Neural cell (in vitro differentiated cells): ENCODE measurements around the gene LBH. TPM values are rescaled to one million over a fixed set of nuclear protein-coding genes. Genes with fewer than 3 reads are reported as not detected.

Experiments used
- H2AFZ ChIP-seq: fragments of 200-600, 300-800 bp; sonication (generic), shearing (Covaris generic); 2 replicates; pipeline ENCODE4 v1.6.0; 2014; ENCODE audit warnings: low read depth, mild to moderate bottlenecking, antibody characterized with exemption, low read length, moderate library complexity
- H3F3A ChIP-seq: fragments of 200-600 bp; shearing (Covaris generic); 2 replicates; pipeline ENCODE4 v1.6.1; 2016; ENCODE audit warnings: mild to moderate bottlenecking, moderate library complexity, mixed read lengths, antibody characterized with exemption, low read length; ENCODE audit not compliant: insufficient read depth, poor library complexity, severe bottlenecking
- H3K27ac ChIP-seq: fragments of 200-600, 300-800 bp; sonication (generic), shearing (Covaris generic); 2 replicates; pipeline ENCODE4 v1.5.1; 2014; ENCODE audit warnings: mild to moderate bottlenecking, low read length, moderate library complexity
- H3K27me3 ChIP-seq: fragments of 300-800, 200-600 bp; sonication (generic), shearing (Covaris generic); 2 replicates; pipeline ENCODE4 v1.6.0; 2014; ENCODE audit warnings: mild to moderate bottlenecking, low read depth, low read length, moderate library complexity; ENCODE audit not compliant: insufficient read depth
- H3K36me3 ChIP-seq: fragments of 300-800, 200-600 bp; sonication (generic), shearing (Covaris generic); 2 replicates; pipeline ENCODE4 v1.5.1; 2014; ENCODE audit warnings: mild to moderate bottlenecking, antibody characterized with exemption, low read length, moderate library complexity; ENCODE audit not compliant: insufficient read depth
- H3K4me2 ChIP-seq: fragments of 300-800, 200-600 bp; sonication (generic), shearing (Covaris generic); 2 replicates; pipeline ENCODE4 v1.6.0; 2014; ENCODE audit warnings: mild to moderate bottlenecking, low read length
- H3K4me3 ChIP-seq: fragments of 300-800, 200-600 bp; sonication (generic), shearing (Covaris generic); 2 replicates; pipeline ENCODE4 v1.5.1; 2014; ENCODE audit warnings: mild to moderate bottlenecking, low read length, moderate library complexity
- H3K79me2 ChIP-seq: fragments of 200-600 bp; shearing (Covaris generic); replicated peaks from 2 replicates; pipeline ENCODE4 v1.6.0; 2014; ENCODE audit warnings: mild to moderate bottlenecking, low read length, moderate library complexity; ENCODE audit not compliant: insufficient read depth
- H3K9ac ChIP-seq: fragments of 300-800, 200-600 bp; sonication (generic), shearing (Covaris generic); 2 replicates; pipeline ENCODE4 v1.6.1; 2016; ENCODE audit warnings: mild to moderate bottlenecking, low read length, mixed read lengths
- H3K9me2 ChIP-seq: fragments of 200-600 bp; shearing (Covaris generic); 2 replicates; pipeline ENCODE4 v1.6.1; 2016; ENCODE audit warnings: mild to moderate bottlenecking, low read length, mixed read lengths; ENCODE audit not compliant: insufficient read depth
- H3K9me3 ChIP-seq: fragments of 200-600, 300-800 bp; sonication (generic), shearing (Covaris generic); 2 replicates; pipeline ENCODE4 v1.6.1; 2016; ENCODE audit warnings: mild to moderate bottlenecking, mixed run types, low read length, moderate library complexity, mixed read lengths
- H4K20me1 ChIP-seq: fragments of 200-600 bp; shearing (Covaris generic); 2 replicates; pipeline ENCODE4 v1.6.1; 2016; ENCODE audit warnings: mild to moderate bottlenecking, mixed run types; ENCODE audit not compliant: insufficient read depth
- CTCF ChIP-seq: fragments of 450-650 bp; IDR thresholded peaks from 2 replicates; pipeline ENCODE4 v1.5.1; 2014; ENCODE audit warnings: antibody characterized with exemption, mild to moderate bottlenecking, moderate library complexity; ENCODE audit not compliant: poor library complexity, severe bottlenecking
- EP300 ChIP-seq: fragments of 450-650 bp; conservative IDR thresholded peaks from 2 replicates; pipeline ENCODE4 v1.6.1; 2014; ENCODE audit warnings: antibody characterized with exemption, mild to moderate bottlenecking, moderate library complexity; ENCODE audit not compliant: poor library complexity, severe bottlenecking
- EZH2 ChIP-seq: fragments of 200-600, 300-800 bp; shearing (Covaris generic), sonication (generic); IDR thresholded peaks from 2 replicates; pipeline ENCODE4 v1.6.1; 2014; ENCODE audit warnings: antibody characterized with exemption, low read length, borderline replicate concordance, mild to moderate bottlenecking; ENCODE audit not compliant: insufficient read depth, poor library complexity, severe bottlenecking
- MXI1 ChIP-seq: fragments of 450-650 bp; conservative IDR thresholded peaks from 2 replicates; pipeline ENCODE4 v1.6.1; 2014; ENCODE audit warnings: antibody characterized with exemption, mild to moderate bottlenecking; ENCODE audit not compliant: poor library complexity, severe bottlenecking
- POLR2AphosphoS5 ChIP-seq: IDR thresholded peaks from 2 replicates; pipeline ENCODE4 v1.6.1; 2012
- RAD21 ChIP-seq: fragments of 450-650 bp; conservative IDR thresholded peaks from 2 replicates; pipeline ENCODE4 v1.6.1; 2014; ENCODE audit warnings: antibody characterized with exemption, mild to moderate bottlenecking, moderate library complexity
- REST ChIP-seq: IDR thresholded peaks from 2 replicates; pipeline ENCODE4 v1.6.1; 2012; ENCODE audit warnings: borderline replicate concordance
- SMC3 ChIP-seq: fragments of 450-650 bp; conservative IDR thresholded peaks from 2 replicates; pipeline ENCODE4 v1.6.1; 2014; ENCODE audit warnings: antibody characterized with exemption, mild to moderate bottlenecking, moderate library complexity; ENCODE audit not compliant: poor library complexity
- TAF1 ChIP-seq: IDR thresholded peaks from 2 replicates; pipeline ENCODE4 v1.6.1; 2012; ENCODE audit warnings: low read depth
- polyA plus RNA-seq: library from polyadenylated mRNA; depleted of rRNA; stranded (reverse); fragments of >200 nt; gene quantifications from 2 replicates; pipeline ENCODE4 v1.2.3, GENCODE V29; 2014

Gene LBH
- polyA plus RNA-seq, 1 donor from 2014 or later, result 345 TPM

GRCh38 chr2:30293303-30293921 is 62.1 kb downstream of the LBH start:
- H3K9me3 ChIP-seq, result no peaks in the 10 kb centered on the region
- no peaks in the 10 kb centered on the region for H3K27me3 ChIP-seq
- no peak overlapping the region for H3K4me2 ChIP-seq
- no peaks in the 10 kb centered on the region for H3K9me2 ChIP-seq
- no peaks in the 10 kb centered on the region for H3K79me2 ChIP-seq
- H3K4me3 ChIP-seq, result no peak overlapping the region
- H3K36me3 ChIP-seq, result no peaks in the 10 kb centered on the region
- no peak for TF ChIP-seq EP300
- no peak for TF ChIP-seq CTCF
- TF ChIP-seq RAD21, result no peak
- no peak for TF ChIP-seq POLR2AphosphoS5
- TF ChIP-seq EZH2, result no peak
- no peak for TF ChIP-seq SMC3
- no peak for TF ChIP-seq MXI1
- no peak for TF ChIP-seq REST
- TF ChIP-seq TAF1, result no peak
- H3K27ac ChIP-seq, result no peak overlapping the region
- H2AFZ ChIP-seq, result no peak overlapping the region
- H4K20me1 ChIP-seq, result no peaks in the 10 kb centered on the region
- H3F3A ChIP-seq, result no peaks in the 10 kb centered on the region
- H3K9ac ChIP-seq, result no peak overlapping the region

GRCh38 chr2:30294133-30294532 is 62.8 kb downstream of the LBH start:
- no peak overlapping the region for H3K4me2 ChIP-seq
- H3K79me2 ChIP-seq, result no peaks in the 10 kb centered on the region
- no peak overlapping the region for H3K4me3 ChIP-seq
- H3K9me3 ChIP-seq, result no peaks in the 10 kb centered on the region
- no peak for TF ChIP-seq CTCF
- no peak for TF ChIP-seq POLR2AphosphoS5
- no peak for TF ChIP-seq MXI1
- TF ChIP-seq EZH2, result no peak
- TF ChIP-seq EP300, result no peak
- no peak for TF ChIP-seq RAD21
- TF ChIP-seq REST, result no peak
- no peak for TF ChIP-seq SMC3
- no peak for TF ChIP-seq TAF1
- no peaks in the 10 kb centered on the region for H3K9me2 ChIP-seq
- no peak overlapping the region for H3K9ac ChIP-seq
- H3K27ac ChIP-seq, result no peak overlapping the region
- H2AFZ ChIP-seq, result no peak overlapping the region
- no peaks in the 10 kb centered on the region for H3K36me3 ChIP-seq
- no peaks in the 10 kb centered on the region for H3K27me3 ChIP-seq
- H3F3A ChIP-seq, result no peaks in the 10 kb centered on the region
- no peaks in the 10 kb centered on the region for H4K20me1 ChIP-seq
